Uterus (tissue), 4 donors: ENCODE results near the gene ATP8A2. TPM values are rescaled to one million over a fixed set of nuclear protein-coding genes. Genes with fewer than 3 reads are reported as not detected.
"Not testable (repeated sequence)": the region's sequence is repeated elsewhere in the genome, so short reads cannot be mapped to it uniquely, and the experiment has no call there.

Experiments
- DNase-seq, 2 donors: peaks; one replicate each; pipeline ENCODE4 v3.0.0-alpha.2; 2019 to 2020
- H3K27ac ChIP-seq, 2 donors: fragments of 200-600 bp; sonication (generic); 1 replicate in 1 of 2; 2 replicates in 1 of 2; pipeline ENCODE4 v1.5.1; 2016 to 2018
- H3K27me3 ChIP-seq, 2 donors: fragments of 200-600 bp; sonication (generic); one replicate each; pipeline ENCODE4 v1.5.1; 2018 to 2019; ENCODE audit warnings: control low read depth in 1 of 2
- H3K36me3 ChIP-seq, 2 donors: fragments of 200-600 bp; sonication (generic); one replicate each; pipeline ENCODE4 v1.5.1; 2019; ENCODE audit warnings: control low read depth in 1 of 2
- H3K4me1 ChIP-seq, 2 donors: fragments of 200-600 bp; sonication (generic); one replicate each; pipeline ENCODE4 v1.5.1; 2018 to 2019; ENCODE audit warnings: control low read depth in 1 of 2
- H3K4me3 ChIP-seq, 2 donors: fragments of 200-600 bp; sonication (generic); 1 replicate in 1 of 2; 2 replicates in 1 of 2; pipeline ENCODE4 v1.5.1; 2018 to 2019; ENCODE audit warnings: mild to moderate bottlenecking in 1 of 2
- H3K9me3 ChIP-seq, 2 donors: fragments of 200-600 bp; sonication (generic); one replicate each; pipeline ENCODE4 v1.5.1; 2019; ENCODE audit warnings: control low read depth in 1 of 2
- CTCF ChIP-seq, 4 experiments: fragments of 200-600 bp in 2 of 4; fragments of 450-650 bp in 2 of 4; sonication (generic) in 2 of 4; IDR thresholded peaks; one replicate each; pipeline ENCODE4 v1.5.1; 2016 to 2019; ENCODE audit warnings: antibody characterized with exemption in 4 of 4, mild to moderate bottlenecking in 2 of 4, moderate library complexity in 1 of 4
- POLR2A ChIP-seq, 2 donors: fragments of 450-650 bp; IDR thresholded peaks; one replicate each; pipeline ENCODE4 v1.6.1; 2016; ENCODE audit warnings: antibody characterized with exemption in 2 of 2, mild to moderate bottlenecking in 1 of 2, moderate library complexity in 1 of 2
- intact Hi-C: fragments of 100-400 bp; cut with DNase I; formaldehyde crosslinking; loops from one replicate; pipeline ENCODE4 v1.15.1; 2023; ENCODE audit warnings: low total_unique reads
- total RNA-seq, 4 donors: library from RNA; depleted of rRNA in 3 of 4; stranded (reverse); fragments of >200 nt in 3 of 4; gene quantifications; one replicate each; pipeline versions ENCODE4 v1.1.0 to v1.2.4, GENCODE V29; 2014 to 2023
- donor health status: DM: yes; HTN: yes; CAD: no.

The ATP8A2 gene
- total RNA-seq, 4 donors from 2014 or later: 0.64 to 21.4 TPM; not detected in 2

GRCh38 chr13:25561812-25562211 is 190.0 kb downstream of the ATP8A2 start:
- no peaks in the 10 kb centered on the region for H3K4me1 ChIP-seq
- no peak for TF ChIP-seq POLR2A (IDR thresholded peaks at IDR 0.05)
- TF ChIP-seq CTCF (IDR thresholded peaks at IDR 0.05): no peak
- no peaks in the 10 kb centered on the region for H3K36me3 ChIP-seq
- no peak overlapping the region for H3K4me3 ChIP-seq
- H3K27me3 ChIP-seq: no peaks in the 10 kb centered on the region
- no peak overlapping the region for H3K27ac ChIP-seq
- intact Hi-C loops: no loop called here
- no peak for DNase-seq
- H3K9me3 ChIP-seq: no peaks in the 10 kb centered on the region

- H3K9me3 ChIP-seq: no peaks in the 10 kb centered on the region
- no peak for TF ChIP-seq CTCF (IDR thresholded peaks at IDR 0.05)
- TF ChIP-seq POLR2A (IDR thresholded peaks at IDR 0.05): no peak
- no peak for DNase-seq
- H3K4me1 ChIP-seq: no peaks in the 10 kb centered on the region
- no peak overlapping the region for H3K27ac ChIP-seq
- H3K4me3 ChIP-seq: no peak overlapping the region
- no peaks in the 10 kb centered on the region for H3K36me3 ChIP-seq
- intact Hi-C loops: no loop called here
- no peaks in the 10 kb centered on the region for H3K27me3 ChIP-seq
Measured at GRCh38 chr13:25570185-25570584, 198.4 kb downstream of the ATP8A2 start.

- H3K9me3 ChIP-seq: no peaks in the 10 kb centered on the region
- intact Hi-C loops: no loop called here
- no peak for TF ChIP-seq CTCF (IDR thresholded peaks at IDR 0.05)
- TF ChIP-seq POLR2A (IDR thresholded peaks at IDR 0.05): no peak
Measured at GRCh38 chr13:25571237-25571636, 199.5 kb downstream of the ATP8A2 start.

GRCh38 chr13:25572171-25572570 is 200.4 kb downstream of the ATP8A2 start:
- H3K27ac ChIP-seq, H3K9me3 ChIP-seq, H3K27me3 ChIP-seq, H3K4me3 ChIP-seq, intact Hi-C loops, DNase-seq, H3K36me3 ChIP-seq, H3K4me1 ChIP-seq: not testable (repeated sequence)

More at GRCh38 chr13:25571237-25571636, 199.5 kb downstream of the ATP8A2 start:
- Histone ChIP-seq H3K27me3 (no peaks in the 10 kb centered on the region), H3K36me3 (no peaks in the 10 kb centered on the region), H3K4me1 (no peaks in the 10 kb centered on the region), H3K27ac (no peak overlapping the region), H3K4me3 (no peak overlapping the region)
- no peak for DNase-seq

- Histone ChIP-seq H3K36me3 (no peaks in the 10 kb centered on the region), H3K9me3 (no peaks in the 10 kb centered on the region), H3K4me1 (no peaks in the 10 kb centered on the region), H3K27ac (no peak overlapping the region), H3K4me3 (no peak overlapping the region), H3K27me3 (no peaks in the 10 kb centered on the region)
- peak; percentile 22 to 35 for DNase-seq
- intact Hi-C loops: no loop called here
- TF ChIP-seq POLR2A (IDR thresholded peaks at IDR 0.05) (no peak), CTCF (IDR thresholded peaks at IDR 0.05) (peak; percentile 23 to 64 (median 50))
Measured at GRCh38 chr13:25574437-25575411, 202.9 kb downstream of the ATP8A2 start.
